Stimulated activated CD8-positive, alpha-beta memory T cell treated with anti-CD3 and anti-CD28 coated beads, Interleukin-12 subunit alpha, Interleukin-12 subunit beta, amount 100 ng/mL, for 1 hour (primary cell): ENCODE results near the gene HOXA2.

Experiments used
- DNase-seq: peaks from one replicate; pipeline ENCODE4 v3.0.0-alpha.2; 2020; ENCODE audit warnings: low read depth

The HOXA2 gene

GRCh38 chr7:27141137-27141922, 38.8 kb upstream of the HOXA2 start:
- DNase-seq: no peak

- DNase-seq: no peak
These were observed 37.8 kb upstream of the HOXA2 start for GRCh38 chr7:27140126-27140857.

DNA sequence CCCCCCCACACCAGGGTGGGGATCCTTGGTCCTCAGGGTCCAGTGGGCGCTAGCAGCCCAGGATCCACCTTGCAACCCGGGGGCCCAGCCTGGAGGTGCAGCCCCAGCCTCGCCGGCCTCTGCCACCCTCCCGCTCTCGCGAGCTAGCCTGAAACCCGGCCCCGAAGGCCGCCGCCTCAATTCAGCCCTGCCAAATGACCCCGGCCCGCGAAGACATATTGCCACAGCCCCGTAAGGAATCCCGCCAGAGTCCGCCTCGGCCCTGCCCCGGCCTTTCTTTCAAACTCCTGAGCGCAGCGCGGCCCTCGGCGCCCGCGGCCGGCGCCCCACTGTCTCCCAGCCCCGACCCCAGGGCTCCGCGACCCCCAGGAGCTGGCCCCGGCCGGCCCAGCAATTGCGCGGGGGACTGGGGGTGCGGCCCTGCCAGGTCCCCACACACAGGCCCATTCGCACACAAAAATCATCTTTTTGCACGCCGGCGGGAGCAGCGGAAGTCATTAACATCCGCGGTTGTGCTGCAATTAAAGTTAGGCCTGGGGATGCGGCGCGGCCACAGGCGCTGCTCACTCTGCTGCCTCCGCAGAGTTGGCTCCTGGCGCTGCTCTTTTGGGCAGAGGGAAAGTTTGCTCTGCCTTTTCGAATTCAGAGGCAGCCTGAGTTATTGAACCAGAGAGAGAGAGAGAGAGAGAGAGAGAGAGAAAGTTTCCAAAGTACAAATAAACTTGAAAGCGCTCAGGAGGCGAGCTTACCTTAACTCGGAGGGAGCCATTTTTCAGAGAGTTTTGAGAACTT, 37.0 kb upstream of the HOXA2 start:
- DNase-seq: no peak

DNA sequence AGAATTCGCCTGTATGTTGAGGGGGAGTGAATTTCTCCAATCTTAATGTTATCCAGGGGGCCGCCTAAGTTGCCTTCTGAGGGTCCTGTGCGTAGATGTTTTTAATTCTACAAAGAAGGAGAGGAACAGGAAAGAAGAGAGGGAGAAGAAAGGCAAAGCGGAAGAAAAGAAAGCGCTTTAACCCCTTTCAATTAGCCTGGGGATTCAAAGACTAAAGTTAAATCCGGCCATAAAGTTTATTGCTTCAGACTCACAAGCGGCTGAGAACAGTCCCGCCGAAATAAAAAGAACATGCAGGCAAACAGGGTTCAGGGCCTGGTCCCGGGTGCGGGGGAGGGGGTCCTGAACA, 36.5 kb upstream of the HOXA2 start:
- DNase-seq: no peak

DNA sequence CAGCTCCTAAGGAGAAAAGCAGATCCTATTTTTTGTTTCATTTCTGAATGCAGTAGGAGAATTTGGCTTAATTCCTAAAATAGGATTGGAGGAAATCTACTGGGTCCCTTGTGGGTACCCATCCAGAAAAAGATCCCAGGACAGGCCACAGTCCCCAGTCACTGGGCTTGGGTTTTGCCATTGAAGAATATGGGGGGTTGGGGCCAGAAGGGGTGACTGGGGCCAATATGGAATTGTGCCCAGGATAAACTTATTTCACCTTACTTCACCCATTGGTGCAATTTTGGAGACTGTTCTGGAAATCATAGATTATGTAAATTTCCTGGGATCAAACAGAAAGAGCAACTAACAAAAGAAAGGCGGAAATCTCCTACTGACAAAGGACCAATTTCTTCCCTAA, 36.0 kb upstream of the HOXA2 start:
- DNase-seq: no peak

DNA sequence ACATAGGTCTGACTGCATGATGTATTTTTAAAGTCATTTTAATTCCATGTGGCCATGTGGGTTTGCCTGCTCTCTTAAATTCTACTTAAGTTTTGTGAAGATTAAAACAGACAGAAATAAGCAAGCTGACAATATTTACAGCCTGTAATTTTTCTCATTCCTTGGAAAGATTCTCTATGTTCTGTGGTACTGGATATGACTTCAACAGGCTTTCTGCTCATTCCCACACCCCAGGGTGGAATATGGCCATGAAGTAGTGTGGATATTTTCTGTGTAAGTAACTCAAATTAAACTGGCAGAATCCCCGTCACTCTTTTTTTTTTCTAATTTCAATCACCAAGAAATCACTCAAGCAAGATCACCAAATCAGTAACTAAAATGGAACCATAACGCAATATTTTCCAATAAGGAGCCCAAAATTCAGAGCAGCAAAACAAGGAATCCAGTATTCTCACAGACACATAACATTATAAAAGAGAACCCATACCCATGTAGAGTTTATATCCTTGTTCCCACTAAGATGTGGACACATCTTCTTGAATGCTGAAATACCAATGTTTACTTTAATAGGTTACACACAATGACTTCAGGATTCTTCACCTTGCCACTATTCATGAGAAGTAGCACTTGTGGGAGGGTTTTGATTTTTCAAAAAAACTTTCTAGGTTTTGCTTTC, 35.3 kb upstream of the HOXA2 start:
- DNase-seq: no peak

DNA sequence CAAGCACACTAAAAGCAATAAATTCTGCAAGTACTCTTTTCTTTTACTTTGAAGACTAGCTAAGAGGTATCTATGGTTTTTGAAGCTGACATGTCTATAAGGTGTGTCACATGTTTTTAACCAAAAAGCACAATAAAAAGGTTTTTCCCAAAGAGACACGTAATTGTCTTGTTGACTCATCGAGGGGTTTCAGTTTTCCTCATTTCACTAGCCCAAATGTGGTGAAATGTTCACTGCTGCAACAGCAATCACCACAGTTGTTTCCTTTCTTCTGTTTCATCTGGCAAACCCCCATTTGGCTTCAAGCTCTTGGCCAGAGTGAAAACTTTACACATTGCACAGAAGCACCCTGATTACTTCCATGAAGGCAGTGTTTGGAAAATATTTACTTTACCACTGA, 31.9 kb upstream of the HOXA2 start:
- DNase-seq: no peak

DNA sequence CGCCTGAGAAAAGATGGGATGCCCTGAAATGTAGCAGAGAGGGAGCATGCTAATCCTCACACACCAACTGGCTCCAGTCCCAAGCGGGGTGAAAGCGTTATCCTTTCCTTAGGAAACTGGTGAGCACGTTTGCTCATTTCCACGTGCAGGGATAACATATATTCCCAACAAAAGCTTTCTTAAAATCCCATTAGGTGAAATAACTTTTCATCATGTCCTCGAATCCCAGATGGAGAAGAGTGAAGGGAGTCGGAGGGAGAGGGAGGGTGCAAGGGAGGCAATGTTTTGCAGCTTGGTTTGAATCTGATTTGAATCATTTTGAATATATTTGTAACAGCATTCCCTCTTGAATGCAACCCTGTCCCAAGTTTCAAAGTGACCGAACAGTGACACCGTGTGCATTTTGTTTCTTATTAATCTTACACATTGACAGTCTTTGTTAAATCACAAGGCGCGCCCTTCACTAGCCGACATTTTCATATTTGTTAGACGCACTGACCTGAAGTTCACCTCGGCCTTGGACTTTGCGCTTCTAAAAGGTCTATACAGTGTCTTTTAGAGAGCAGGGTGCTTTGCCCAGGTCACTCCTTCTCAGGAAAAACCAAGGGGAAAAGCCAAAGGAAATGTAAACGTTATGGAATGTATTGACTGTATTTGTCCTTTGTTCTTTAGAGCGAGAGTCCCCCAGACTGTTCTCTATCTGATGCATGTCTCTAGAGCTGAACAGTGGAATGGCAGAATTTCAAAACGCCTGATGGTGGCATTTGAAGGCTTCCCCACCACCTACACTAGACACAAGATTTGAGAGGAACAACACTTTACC, 31.1 kb upstream of the HOXA2 start:
- no peak for DNase-seq

DNA sequence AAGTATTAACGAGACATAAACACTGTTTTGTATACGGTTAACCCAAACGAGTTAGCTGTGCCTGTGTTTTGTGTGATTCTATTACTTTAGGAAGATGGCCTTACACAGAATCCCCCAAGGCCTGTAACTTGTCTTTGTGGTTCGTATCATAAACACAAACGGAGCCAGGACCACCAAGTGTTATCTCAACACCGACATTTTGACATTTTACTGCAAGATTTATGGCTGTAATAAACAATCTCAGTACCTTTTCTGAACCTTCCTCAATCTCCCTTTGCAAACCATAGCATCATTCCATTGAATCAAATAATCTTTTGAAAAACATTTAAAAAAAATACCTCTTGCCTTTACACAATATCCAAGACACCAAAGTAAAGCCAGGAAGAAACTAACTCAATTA, 30.5 kb upstream of the HOXA2 start:
- no peak for DNase-seq

- DNase-seq: no peak
These were observed 29.7 kb upstream of the HOXA2 start for GRCh38 chr7:27132214-27132613.

DNA sequence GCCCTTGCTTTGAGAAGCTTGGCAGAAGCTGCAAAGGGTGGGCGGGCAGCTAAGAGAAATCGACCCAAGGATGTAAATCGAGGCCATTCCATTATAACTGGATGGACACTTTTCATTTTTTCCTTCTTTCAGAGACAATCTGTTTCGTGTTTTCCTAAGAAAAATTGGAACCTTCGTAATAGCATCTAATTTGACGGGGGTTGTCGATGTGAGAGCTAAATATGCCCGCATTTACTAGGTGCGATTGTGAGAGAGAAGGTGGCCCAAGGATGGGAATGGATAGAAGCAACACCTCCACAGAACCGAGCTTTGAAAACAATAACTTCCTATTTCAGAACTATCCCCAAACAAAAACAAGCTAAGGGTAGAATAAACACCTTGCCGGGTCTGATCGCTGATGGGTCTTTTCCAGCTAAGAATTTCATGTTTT, 28.9 kb upstream of the HOXA2 start:
- DNase-seq: no peak

GRCh38 chr7:27130540-27131389, 28.3 kb upstream of the HOXA2 start, which contains the start of gene HOXA4:
Gene HOXA4, minus strand, starts transcription at chr7:27130757. Its CDS starts 24 bp downstream, at chr7:27130733.
- peak; percentile 43 for DNase-seq

DNA sequence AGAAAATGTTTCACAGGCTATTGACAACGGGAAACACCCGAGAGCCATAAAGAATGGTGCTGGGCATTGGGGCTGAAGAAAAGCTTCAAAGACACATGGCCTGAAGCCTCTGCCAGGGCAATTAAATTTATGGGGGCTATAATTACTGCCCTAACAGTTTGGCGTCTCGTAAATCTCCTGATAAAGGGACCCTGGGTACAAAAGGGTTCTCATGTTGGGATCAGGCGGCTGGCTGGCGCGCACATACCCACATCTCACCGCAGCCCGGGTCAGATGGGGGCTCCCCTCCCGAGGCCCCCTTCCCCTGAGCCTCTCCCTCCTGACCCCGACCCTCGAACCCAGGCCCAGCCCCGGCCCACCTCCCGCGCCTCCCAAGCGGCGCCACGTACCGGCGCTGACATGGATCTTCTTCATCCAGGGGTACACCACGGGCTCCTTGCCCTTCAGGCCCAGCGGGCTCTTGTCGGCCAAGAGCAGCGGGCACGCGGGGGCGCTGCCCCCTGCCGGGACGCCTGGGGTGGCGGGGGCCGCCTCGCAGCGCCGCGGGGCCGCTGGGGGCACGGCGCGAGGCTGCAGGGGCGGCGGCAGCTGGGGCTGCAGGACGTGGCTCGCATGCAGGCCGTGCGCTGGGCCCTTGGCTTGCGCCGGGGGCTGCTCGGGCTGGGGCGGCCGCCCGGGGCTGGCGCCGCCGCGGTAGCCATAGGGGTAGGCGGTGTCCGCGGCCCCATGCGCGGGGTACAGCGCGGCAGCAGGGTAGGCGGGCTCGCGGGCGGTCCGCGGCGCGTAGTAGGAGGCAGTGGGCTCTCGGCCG, 27.5 kb upstream of the HOXA2 start:
- no peak for DNase-seq

- DNase-seq: no peak
These were observed 26.6 kb upstream of the HOXA2 start for GRCh38 chr7:27128776-27129728.

- DNase-seq: no peak
These were observed 25.6 kb upstream of the HOXA2 start for GRCh38 chr7:27128034-27128433.

GRCh38 chr7:27126596-27127327, 24.3 kb upstream of the HOXA2 start:
- no peak for DNase-seq

DNA sequence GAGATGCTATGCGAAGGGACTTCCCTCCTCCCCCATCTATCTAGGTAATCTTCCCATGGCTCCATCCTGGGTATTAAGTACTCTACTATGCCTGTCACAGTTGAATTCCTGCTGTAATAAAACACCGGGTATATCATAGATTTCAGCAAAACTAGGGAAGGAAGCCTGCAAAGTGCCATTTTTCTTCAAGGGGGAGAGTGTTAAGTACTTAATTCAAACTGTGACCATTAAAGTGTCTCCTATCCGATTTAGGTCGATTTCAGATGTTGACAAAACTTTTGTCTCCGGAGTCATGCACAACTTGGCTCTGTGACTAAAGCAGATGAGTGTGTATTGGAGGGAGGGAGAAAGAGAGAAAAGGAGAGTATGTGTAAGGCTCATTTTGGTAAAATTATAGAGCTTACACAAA, 23.5 kb upstream of the HOXA2 start:
- no peak for DNase-seq
